AG09309 (cell line): Measurements from ENCODE around the gene CABLES1.

ENCODE experiments used
- DNase-seq: peaks from one replicate; pipeline ENCODE4 v3.0.0-alpha.2; 2010; ENCODE audit warnings: low read depth
- H3K4me3 ChIP-seq: 2 replicates; pipeline ENCODE4 v1.5.1; 2011; ENCODE audit warnings: mild to moderate bottlenecking, low read depth, low read length, moderate library complexity; ENCODE audit not compliant: control insufficient read depth
- TF ChIP-seq, protein P1 (sequence below): IDR thresholded peaks from 2 replicates; pipeline ENCODE4 v1.5.1; 2011; ENCODE audit warnings: mild to moderate bottlenecking, low read depth, low read length, inconsistent platforms; ENCODE audit not compliant: insufficient read depth, control insufficient read depth; ENCODE audit errors: missing control alignments

Gene CABLES1

DNA sequence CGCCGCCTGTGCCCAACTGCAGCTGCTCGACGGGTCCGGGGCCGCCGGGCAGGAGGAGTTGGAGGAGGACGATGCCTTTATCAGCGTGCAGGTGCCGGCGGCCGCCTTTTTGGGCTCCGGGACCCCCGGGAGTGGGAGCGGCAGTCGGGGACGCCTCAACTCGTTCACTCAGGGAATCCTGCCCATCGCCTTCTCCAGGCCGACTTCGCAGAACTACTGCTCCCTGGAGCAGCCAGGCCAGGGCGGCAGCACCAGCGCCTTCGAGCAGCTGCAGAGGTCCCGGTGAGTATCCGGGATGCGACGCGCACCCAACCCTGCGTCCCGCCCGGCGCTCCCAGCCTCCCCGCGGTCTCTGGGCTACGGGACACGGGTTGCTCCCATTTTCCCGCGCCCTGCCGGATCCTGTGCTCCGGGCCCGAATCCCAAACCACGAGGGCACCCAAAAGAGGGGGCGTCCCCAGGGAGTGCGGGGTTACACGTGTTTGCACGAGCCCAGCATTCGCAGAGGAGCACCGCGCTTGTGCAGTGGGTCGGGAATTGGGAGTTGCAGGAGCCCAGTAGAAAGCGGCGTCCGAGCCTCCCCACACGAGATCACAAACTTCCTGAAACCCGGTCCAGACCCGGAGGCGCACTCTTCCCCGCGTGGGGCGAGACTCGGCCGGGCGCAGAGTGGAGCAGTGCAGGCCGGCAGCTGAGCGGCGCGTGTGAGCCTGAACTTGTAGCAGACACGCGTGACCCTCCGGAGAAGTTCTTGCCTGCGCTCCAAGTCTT, 1.2 kb downstream of the CABLES1 start:
- TF ChIP-seq, protein P1, sequence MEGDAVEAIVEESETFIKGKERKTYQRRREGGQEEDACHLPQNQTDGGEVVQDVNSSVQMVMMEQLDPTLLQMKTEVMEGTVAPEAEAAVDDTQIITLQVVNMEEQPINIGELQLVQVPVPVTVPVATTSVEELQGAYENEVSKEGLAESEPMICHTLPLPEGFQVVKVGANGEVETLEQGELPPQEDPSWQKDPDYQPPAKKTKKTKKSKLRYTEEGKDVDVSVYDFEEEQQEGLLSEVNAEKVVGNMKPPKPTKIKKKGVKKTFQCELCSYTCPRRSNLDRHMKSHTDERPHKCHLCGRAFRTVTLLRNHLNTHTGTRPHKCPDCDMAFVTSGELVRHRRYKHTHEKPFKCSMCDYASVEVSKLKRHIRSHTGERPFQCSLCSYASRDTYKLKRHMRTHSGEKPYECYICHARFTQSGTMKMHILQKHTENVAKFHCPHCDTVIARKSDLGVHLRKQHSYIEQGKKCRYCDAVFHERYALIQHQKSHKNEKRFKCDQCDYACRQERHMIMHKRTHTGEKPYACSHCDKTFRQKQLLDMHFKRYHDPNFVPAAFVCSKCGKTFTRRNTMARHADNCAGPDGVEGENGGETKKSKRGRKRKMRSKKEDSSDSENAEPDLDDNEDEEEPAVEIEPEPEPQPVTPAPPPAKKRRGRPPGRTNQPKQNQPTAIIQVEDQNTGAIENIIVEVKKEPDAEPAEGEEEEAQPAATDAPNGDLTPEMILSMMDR, result no peak
- DNase-seq, result no peak
- peak overlapping the region; percentile 55 for H3K4me3 ChIP-seq

DNA sequence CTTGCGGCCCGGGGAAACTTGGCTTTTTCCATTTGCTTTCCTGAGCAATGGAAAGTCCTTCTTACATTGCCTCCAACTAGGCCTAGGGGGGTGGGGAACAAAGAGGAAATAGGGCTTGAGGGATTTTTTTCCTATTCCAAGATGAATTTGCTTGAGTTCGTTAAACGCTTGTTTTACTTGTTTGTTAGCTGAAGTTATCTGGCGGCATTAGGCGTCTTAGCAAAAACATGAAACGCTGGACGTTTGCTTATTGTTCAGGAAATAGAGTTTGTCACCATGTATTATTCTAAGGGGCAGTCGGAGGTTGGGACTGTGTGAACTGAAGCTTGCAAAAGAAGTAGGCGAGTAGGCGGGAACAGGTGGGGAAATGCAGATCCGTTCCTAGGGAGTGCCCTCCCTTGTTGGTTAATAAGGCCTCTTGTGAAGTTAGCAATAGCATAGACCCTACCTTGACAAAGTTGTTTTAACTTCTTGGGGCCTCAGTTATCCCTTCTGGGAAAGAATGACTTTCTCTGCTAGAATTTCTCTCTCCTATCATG, 1.9 kb downstream of the CABLES1 start:
- DNase-seq, result no peak
- TF ChIP-seq, protein P1, result no peak
- H3K4me3 ChIP-seq, result peak overlapping the region; percentile 55

DNA sequence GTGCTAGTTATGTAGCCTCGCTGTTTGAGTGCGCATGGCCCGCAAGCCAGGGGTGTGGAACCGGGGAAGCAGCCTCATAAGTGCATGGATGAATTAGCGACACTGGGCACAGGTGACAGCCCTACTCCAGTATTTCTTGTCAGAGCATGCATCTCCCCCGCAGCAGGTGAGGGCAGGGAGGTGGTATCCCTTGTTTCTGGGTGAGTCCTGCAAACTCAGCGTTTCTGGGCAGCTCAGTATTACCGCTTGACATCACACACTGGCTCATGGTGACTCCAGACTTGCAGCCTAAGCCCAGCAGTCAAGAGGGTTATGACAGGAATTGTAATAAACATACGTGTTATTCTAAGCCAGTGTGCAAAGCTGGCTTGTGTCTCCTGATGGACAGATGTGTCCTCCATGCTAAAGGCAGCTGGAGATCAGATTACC, 2.5 kb downstream of the CABLES1 start:
- DNase-seq, result no peak
- no peak overlapping the region for H3K4me3 ChIP-seq
- TF ChIP-seq, protein P1, result no peak

DNA sequence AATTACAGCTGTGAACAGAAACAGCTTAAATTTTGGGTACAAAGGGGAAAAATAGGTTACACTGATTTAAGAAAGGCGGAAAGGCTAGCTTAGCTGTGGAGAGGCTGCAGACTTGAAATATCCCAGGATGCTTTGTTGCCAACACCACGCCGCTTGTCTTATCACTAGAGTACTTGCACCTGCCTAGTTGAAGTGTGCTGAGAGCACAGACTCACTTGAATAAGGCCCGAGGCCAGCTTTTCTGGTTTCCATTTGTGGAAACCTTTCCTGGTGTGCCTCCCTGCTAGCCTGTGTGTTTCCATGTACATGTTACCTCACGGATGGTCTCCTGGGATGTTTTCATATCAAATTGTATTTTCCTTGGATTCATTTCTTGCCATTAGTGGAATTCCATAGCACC, 3.2 kb downstream of the CABLES1 start:
- DNase-seq, result no peak
- TF ChIP-seq, protein P1, result no peak
- no peak overlapping the region for H3K4me3 ChIP-seq

DNA sequence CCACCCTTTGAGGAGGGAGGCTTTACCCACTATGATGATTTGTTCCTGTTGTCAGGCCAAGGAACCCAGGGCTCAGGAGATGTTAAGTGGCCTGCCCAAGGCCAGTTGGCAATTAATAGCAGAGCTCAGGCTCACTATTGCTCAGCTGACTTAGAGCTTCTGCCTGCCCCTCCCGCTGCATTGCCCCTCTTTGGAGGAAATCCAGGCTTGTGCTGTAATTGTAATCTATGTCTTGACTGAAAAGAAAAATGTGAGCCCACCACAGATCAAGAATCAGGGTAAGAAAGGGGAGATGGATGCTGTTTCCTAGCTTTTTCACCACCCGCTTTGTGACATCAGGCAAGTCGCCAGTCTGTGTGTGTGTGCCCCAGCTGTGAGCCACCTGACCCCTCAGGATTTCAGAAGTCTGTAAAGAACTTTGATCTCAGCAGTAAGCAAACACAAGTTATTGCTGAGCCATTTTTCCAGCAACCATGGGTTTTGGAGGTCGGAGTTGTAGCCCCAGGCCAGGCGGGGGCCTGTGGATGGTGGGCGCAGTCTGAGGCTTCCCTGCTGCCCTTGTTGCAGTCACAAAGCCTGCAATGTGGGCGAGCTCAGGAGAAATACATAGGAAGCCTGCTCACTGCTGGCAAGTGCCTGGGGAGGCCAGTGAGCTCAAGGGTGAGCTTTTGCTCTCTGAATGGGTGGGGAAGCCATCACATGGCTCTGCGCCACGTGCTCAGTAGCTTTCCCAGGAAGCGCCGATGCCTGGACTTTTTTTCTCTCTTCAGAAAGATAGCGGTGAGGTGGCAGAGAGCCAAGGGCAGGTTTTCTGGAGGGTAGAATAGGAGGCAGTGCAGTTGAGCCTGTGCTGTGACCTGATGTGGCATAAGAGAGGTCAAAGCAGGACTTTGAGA, 6.1 kb downstream of the CABLES1 start:
- no peak overlapping the region for H3K4me3 ChIP-seq
- no peak for DNase-seq
- TF ChIP-seq, protein P1, result no peak

DNA sequence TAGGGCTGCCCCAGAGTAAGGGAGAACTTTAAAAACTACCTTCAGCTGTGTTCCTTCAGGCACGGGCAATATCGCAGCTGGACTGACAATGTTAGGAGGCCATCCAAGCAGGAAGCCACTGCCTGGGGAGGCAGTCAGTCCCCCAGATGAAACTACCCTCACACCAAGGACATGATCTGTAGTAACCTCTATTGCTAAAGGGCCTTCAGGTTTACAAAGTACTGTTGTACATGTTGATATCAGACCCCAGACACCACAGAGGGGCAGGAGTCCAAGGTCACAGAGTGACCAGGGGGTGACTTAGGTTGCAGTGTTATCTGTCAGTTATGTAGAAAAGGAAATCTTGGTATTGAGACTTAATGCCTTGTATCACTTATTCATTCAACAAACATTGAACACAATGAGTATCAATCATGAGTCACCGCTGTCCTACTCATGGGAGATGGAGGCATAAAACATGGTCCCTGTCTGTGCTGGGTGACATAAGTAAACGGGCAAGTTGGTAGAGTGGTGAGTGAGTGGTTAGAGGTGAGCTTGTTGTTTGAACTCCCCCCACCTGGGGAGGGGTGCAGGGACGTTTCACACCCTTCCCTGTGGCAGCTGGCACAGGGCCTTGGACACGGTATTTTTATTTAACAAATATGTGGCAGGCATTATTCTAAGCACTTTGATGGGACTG, 7.1 kb downstream of the CABLES1 start:
- H3K4me3 ChIP-seq, result no peak overlapping the region
- TF ChIP-seq, protein P1, result no peak
- no peak for DNase-seq
